ENCODE data around the gene GGT7. TPM values are rescaled to one million over a fixed set of nuclear protein-coding genes. Genes with fewer than 3 reads are reported as not detected.

The GGT7 gene
- total and polyA plus RNA-seq, 9 of the 15 experiments (the other 6 are each of a cell fraction or from before 2014, with no cell fraction given) = 0.04 to 18.3 (median 5.9) TPM

GRCh38 chr20:34824806-34825529 lies 47.7 kb downstream of the GGT7 start (continued):
- TF ChIP-seq ZBTB33 (CRISPR knock-in tag; IDR thresholded peaks at IDR 0.05) (no peak), XRCC4 (IDR thresholded peaks at IDR 0.05; ENCODE audit: extremely low read depth, insufficient read depth, insufficient read length) (no peak), SIN3B (IDR thresholded peaks at IDR 0.05; ENCODE audit: low read depth) (peak; percentile 62; the same call in 1 of the 2 replicates), EWSR1 (IDR thresholded peaks at IDR 0.05; ENCODE audit: borderline replicate concordance, low read depth, partially characterized antibody) (no peak), HDAC8 (tag; IDR thresholded peaks at IDR 0.05) (no peak), DMBX1 (CRISPR knock-in tag; IDR thresholded peaks at IDR 0.05; ENCODE audit: borderline replicate concordance) (no peak), SRSF3 (IDR thresholded peaks at IDR 0.05; ENCODE audit: insufficient read depth, low read length) (no peak), ZC3H8 (IDR thresholded peaks at IDR 0.05) (no peak), ZNF212 (CRISPR knock-in tag; IDR thresholded peaks at IDR 0.05) (no peak), RBM39 (optimal IDR thresholded peaks at IDR 0.05; ENCODE audit: low read depth, low read length) (no peak), ZNF717 (CRISPR knock-in tag; IDR thresholded peaks at IDR 0.05) (no peak), HOMEZ (CRISPR knock-in tag; IDR thresholded peaks at IDR 0.05) (no peak), CC2D1A (IDR thresholded peaks at IDR 0.05) (no peak), NR3C1 (CRISPR knock-in tag; IDR thresholded peaks at IDR 0.05) (0 out of 2 replicates have a peak, but pooled peaks have one; percentile 57), ZNF282 (CRISPR knock-in tag; IDR thresholded peaks at IDR 0.05) (no peak), SIRT6 (IDR thresholded peaks at IDR 0.05; ENCODE audit: low read depth, low read length) (no peak), POLR2AphosphoS2 (IDR thresholded peaks at IDR 0.05; ENCODE audit: low read length) (no peak), CBFB (CRISPR knock-in tag; IDR thresholded peaks at IDR 0.05) (no peak), ZNF133 (CRISPR knock-in tag; IDR thresholded peaks at IDR 0.05) (no peak), HNRNPH1 (optimal IDR thresholded peaks at IDR 0.05; ENCODE audit: low read depth, low read length) (no peak), ZNF561 (CRISPR knock-in tag; conservative IDR thresholded peaks at IDR 0.05) (no peak)
- TF ChIP-seq, protein P1, sequence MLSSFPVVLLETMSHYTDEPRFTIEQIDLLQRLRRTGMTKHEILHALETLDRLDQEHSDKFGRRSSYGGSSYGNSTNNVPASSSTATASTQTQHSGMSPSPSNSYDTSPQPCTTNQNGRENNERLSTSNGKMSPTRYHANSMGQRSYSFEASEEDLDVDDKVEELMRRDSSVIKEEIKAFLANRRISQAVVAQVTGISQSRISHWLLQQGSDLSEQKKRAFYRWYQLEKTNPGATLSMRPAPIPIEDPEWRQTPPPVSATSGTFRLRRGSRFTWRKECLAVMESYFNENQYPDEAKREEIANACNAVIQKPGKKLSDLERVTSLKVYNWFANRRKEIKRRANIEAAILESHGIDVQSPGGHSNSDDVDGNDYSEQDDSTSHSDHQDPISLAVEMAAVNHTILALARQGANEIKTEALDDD (IDR thresholded peaks at IDR 0.05) = no peak
- TF ChIP-seq, protein P2, sequence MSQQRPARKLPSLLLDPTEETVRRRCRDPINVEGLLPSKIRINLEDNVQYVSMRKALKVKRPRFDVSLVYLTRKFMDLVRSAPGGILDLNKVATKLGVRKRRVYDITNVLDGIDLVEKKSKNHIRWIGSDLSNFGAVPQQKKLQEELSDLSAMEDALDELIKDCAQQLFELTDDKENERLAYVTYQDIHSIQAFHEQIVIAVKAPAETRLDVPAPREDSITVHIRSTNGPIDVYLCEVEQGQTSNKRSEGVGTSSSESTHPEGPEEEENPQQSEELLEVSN (IDR thresholded peaks at IDR 0.05; ENCODE audit: borderline replicate concordance in 1 of 2, extremely low read depth in 1 of 2, insufficient read depth in 1 of 2, insufficient read length in 1 of 2, low read depth in 1 of 2, low read length in 1 of 2, poor library complexity in 1 of 2, severe bottlenecking in 1 of 2) = peak in 1 of 2 experiments; percentile 52
